ENCODE results near the gene ASXL1.

ASXL1 gene

DNA sequence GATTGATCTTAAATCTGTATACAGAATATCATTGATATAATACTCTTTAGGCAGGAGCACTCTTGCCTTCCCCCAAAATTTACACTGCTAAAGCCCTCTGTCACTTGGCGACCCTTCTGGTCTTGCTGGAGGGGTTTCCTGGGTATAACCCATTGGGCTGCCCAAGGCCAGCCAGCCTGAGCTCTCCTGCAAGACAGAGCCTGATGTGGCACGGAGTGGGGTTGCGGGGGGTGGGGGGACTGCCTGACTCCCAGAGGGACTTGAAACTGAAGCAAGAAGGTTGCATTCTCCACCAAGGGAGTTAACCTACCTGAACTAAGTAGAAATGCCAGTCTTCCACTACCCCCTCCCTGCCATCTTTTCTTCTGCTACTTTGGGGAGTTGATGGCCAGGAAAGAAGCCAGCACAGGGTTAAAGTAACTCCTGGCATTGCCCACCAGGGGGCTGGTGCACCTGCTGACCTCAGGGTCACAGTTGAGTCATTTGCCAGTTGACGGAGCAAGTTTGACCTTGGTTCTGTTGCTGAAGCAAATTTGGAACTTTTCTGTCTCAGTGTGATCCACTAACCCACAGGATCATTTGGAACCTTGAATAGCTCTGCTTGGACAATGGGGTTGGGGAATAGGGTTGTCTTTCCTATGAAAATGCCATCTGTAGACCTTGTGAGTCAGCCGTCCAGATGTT, 79.4 kb downstream of the ASXL1 start:
- TF ChIP-seq ZNF565 (CRISPR knock-in tag; conservative IDR thresholded peaks at IDR 0.05; ENCODE audit: low read depth) (no peak), CSDC2 (CRISPR knock-in tag; IDR thresholded peaks at IDR 0.05) (no peak), GLIS3 (CRISPR knock-in tag; IDR thresholded peaks at IDR 0.05) (no peak), ZFP30 (CRISPR knock-in tag; IDR thresholded peaks at IDR 0.05) (no peak), BACH2 (CRISPR knock-in tag; IDR thresholded peaks at IDR 0.05; ENCODE audit: borderline replicate concordance) (no peak), ESRRG (CRISPR knock-in tag; IDR thresholded peaks at IDR 0.05) (no peak), SNAI2 (CRISPR knock-in tag; IDR thresholded peaks at IDR 0.05) (no peak)
- TF ChIP-seq, protein P1, sequence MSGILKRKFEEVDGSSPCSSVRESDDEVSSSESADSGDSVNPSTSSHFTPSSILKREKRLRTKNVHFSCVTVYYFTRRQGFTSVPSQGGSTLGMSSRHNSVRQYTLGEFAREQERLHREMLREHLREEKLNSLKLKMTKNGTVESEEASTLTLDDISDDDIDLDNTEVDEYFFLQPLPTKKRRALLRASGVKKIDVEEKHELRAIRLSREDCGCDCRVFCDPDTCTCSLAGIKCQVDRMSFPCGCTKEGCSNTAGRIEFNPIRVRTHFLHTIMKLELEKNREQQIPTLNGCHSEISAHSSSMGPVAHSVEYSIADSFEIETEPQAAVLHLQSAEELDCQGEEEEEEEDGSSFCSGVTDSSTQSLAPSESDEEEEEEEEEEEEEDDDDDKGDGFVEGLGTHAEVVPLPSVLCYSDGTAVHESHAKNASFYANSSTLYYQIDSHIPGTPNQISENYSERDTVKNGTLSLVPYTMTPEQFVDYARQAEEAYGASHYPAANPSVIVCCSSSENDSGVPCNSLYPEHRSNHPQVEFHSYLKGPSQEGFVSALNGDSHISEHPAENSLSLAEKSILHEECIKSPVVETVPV (CRISPR knock-in tag; IDR thresholded peaks at IDR 0.05): no peak
- no peak for ATAC-seq

DNA sequence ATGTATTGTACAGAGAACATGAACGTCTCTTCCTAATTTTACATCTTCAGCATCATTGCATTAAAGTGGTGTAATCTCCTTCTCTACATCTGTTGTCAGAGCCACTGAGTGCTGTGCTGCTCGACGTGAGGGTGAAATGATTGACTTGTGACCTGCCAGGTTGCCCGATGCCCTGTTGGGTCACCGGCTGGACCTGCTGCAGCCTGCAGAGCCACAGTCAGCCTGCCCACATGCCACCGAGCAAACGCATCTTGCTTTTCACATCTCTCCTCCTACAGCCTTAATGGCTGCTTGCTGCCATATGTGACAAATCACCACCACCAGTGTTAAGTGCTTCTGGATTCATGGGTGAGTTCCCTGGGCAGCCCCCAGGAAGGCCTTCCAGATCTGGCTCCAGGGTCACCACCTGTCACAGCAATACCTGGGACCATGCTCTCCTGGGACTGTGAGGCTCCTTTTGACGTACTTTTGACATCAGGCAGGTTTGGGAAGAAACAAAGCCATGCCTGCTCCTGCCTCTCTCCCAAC, 80.3 kb downstream of the ASXL1 start:
- no peak for TF ChIP-seq OSR1 (CRISPR knock-in tag; IDR thresholded peaks at IDR 0.05)
- ATAC-seq: no peak

DNA sequence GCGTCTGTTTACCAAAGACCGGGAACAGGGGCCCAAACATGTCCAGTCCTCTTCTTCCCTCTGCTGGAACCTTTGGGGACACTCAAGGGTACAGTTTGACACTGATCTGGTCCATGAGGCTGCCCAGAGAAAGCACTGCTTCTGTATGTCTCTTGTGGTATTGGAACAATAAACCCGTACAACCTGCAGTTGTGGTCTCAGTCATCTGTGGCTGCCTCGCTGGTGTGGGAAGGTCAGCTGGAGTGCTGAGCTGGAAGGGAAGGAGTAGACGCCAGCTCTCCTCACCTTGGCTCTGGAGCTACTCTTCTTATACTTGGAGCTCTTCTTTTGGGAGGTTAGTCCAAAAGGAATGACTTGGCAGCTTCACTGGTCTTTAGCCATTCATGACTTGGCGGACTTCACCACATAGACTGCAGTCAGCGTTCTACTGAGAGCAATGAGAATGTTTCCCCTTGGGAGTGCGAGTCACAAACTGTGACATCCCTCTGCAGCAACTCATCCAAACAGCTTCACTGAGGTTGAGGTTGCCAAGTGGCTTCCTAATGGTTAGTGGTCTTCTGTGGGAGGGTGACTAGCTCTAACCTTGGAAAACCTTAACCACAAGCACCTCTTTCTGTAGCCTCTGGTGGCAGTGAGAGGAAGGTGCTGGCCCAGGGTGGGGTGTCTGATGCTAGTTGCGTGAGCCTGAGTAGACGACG, 81.2 kb downstream of the ASXL1 start:
- TF ChIP-seq CSDC2 (CRISPR knock-in tag; IDR thresholded peaks at IDR 0.05) (no peak), ZC3H10 (CRISPR knock-in tag; IDR thresholded peaks at IDR 0.05) (no peak), ZFP3 (CRISPR knock-in tag; IDR thresholded peaks at IDR 0.05) (no peak), PPARA (CRISPR knock-in tag; IDR thresholded peaks at IDR 0.05; ENCODE audit: borderline replicate concordance) (no peak), ZNF565 (CRISPR knock-in tag; conservative IDR thresholded peaks at IDR 0.05; ENCODE audit: low read depth) (no peak), SNAI2 (CRISPR knock-in tag; IDR thresholded peaks at IDR 0.05) (no peak), ISL1 (CRISPR knock-in tag; IDR thresholded peaks at IDR 0.05) (no peak)
- TF ChIP-seq, protein P2, sequence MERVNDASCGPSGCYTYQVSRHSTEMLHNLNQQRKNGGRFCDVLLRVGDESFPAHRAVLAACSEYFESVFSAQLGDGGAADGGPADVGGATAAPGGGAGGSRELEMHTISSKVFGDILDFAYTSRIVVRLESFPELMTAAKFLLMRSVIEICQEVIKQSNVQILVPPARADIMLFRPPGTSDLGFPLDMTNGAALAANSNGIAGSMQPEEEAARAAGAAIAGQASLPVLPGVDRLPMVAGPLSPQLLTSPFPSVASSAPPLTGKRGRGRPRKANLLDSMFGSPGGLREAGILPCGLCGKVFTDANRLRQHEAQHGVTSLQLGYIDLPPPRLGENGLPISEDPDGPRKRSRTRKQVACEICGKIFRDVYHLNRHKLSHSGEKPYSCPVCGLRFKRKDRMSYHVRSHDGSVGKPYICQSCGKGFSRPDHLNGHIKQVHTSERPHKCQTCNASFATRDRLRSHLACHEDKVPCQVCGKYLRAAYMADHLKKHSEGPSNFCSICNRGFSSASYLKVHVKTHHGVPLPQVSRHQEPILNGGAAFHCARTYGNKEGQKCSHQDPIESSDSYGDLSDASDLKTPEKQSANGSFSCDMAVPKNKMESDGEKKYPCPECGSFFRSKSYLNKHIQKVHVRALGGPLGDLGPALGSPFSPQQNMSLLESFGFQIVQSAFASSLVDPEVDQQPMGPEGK (CRISPR knock-in tag; IDR thresholded peaks at IDR 0.05; ENCODE audit: borderline replicate concordance): no peak
- TF ChIP-seq, protein P1 (CRISPR knock-in tag; IDR thresholded peaks at IDR 0.05): no peak
- no peak; the same call in 2 of the 3 replicates for ATAC-seq

DNA sequence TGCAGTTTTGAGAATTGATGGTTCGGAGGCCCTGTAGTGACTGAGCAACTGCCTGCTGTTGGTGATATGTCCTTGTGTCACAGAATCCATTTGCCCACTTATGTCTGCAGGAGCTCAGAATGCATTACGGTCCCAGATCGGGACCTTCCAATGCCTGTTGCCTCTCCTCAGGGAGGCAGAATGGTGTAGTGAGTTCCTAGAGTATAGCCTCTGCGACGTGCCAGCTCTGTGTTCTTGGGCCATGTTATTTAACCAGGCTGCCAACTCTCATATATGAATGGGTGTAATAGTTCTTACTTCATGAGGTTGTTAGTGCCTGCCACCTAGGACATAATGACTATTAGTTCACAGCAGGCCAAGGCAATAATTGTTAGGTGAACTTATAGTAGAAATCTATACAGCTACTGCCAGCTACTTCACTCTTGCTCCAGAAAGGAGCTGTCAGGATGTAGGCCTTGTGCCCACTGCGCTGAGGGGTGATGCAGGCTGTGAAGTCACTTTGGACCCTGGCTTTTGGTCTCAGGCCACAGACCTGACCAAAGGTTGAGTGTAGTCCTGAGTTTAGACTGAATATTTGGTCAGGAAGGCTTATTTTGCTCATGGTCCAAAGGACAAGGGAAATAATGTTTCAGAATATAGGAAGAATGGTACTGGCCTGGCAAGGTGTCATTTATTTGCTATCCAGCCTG, 82.1 kb downstream of the ASXL1 start:
- no peak for TF ChIP-seq BACH2 (CRISPR knock-in tag; IDR thresholded peaks at IDR 0.05; ENCODE audit: borderline replicate concordance)
- TF ChIP-seq, protein P3, sequence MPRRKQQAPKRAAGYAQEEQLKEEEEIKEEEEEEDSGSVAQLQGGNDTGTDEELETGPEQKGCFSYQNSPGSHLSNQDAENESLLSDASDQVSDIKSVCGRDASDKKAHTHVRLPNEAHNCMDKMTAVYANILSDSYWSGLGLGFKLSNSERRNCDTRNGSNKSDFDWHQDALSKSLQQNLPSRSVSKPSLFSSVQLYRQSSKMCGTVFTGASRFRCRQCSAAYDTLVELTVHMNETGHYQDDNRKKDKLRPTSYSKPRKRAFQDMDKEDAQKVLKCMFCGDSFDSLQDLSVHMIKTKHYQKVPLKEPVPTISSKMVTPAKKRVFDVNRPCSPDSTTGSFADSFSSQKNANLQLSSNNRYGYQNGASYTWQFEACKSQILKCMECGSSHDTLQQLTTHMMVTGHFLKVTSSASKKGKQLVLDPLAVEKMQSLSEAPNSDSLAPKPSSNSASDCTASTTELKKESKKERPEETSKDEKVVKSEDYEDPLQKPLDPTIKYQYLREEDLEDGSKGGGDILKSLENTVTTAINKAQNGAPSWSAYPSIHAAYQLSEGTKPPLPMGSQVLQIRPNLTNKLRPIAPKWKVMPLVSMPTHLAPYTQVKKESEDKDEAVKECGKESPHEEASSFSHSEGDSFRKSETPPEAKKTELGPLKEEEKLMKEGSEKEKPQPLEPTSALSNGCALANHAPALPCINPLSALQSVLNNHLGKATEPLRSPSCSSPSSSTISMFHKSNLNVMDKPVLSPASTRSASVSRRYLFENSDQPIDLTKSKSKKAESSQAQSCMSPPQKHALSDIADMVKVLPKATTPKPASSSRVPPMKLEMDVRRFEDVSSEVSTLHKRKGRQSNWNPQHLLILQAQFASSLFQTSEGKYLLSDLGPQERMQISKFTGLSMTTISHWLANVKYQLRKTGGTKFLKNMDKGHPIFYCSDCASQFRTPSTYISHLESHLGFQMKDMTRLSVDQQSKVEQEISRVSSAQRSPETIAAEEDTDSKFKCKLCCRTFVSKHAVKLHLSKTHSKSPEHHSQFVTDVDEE (CRISPR knock-in tag; IDR thresholded peaks at IDR 0.05): no peak
- no peak for TF ChIP-seq OSR1 (CRISPR knock-in tag; IDR thresholded peaks at IDR 0.05)
- TF ChIP-seq ISL1 (CRISPR knock-in tag; IDR thresholded peaks at IDR 0.05): no peak
- TF ChIP-seq ZNF565 (CRISPR knock-in tag; conservative IDR thresholded peaks at IDR 0.05; ENCODE audit: low read depth): no peak
- TF ChIP-seq ZFP30 (CRISPR knock-in tag; IDR thresholded peaks at IDR 0.05): no peak

DNA sequence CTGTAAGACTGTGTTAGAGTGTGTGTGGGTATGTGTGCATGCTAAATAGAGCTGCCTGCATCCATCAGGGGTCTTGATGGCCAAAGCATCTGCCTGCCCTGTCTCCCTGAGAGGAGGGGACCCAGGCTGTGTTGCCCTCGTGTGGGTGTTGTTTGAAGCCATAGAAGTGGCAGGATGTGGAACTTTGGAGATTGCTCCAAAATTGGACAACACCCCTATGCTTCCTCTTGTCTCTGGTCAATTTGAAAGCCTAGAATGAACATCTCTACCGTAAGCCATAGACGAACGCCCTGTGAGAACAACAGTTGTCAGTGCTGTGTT, 82.6 kb downstream of the ASXL1 start:
- ATAC-seq: no peak
- TF ChIP-seq, protein P4, sequence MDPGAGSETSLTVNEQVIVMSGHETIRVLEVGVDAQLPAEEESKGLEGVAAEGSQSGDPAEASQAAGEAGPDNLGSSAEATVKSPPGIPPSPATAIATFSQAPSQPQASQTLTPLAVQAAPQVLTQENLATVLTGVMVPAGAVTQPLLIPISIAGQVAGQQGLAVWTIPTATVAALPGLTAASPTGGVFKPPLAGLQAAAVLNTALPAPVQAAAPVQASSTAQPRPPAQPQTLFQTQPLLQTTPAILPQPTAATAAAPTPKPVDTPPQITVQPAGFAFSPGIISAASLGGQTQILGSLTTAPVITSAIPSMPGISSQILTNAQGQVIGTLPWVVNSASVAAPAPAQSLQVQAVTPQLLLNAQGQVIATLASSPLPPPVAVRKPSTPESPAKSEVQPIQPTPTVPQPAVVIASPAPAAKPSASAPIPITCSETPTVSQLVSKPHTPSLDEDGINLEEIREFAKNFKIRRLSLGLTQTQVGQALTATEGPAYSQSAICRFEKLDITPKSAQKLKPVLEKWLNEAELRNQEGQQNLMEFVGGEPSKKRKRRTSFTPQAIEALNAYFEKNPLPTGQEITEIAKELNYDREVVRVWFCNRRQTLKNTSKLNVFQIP (CRISPR knock-in tag; IDR thresholded peaks at IDR 0.05; ENCODE audit: borderline replicate concordance, low read depth): no peak
- TF ChIP-seq ARNTL (CRISPR knock-in tag; IDR thresholded peaks at IDR 0.05; ENCODE audit: borderline replicate concordance, low read depth) (no peak), ZNF8 (CRISPR knock-in tag; IDR thresholded peaks at IDR 0.05) (no peak), CSDC2 (CRISPR knock-in tag; IDR thresholded peaks at IDR 0.05) (no peak), ZC3H10 (CRISPR knock-in tag; IDR thresholded peaks at IDR 0.05) (no peak)

More for the DNA sequence above, 82.1 kb downstream of the ASXL1 start:
- ATAC-seq: no peak
